Keratinocyte (primary cell): ENCODE measurements around the gene AZU1. TPM values are rescaled to one million over a fixed set of nuclear protein-coding genes. Genes with fewer than 3 reads are reported as not detected.

Experiments used
- DNase-seq: peaks from one replicate; pipeline ENCODE4 v3.0.0-alpha.2; 2011; ENCODE audit warnings: low read depth, missing footprints, low spot score
- FAIRE-seq: peaks from 2 replicates; lab custom pipeline; 2011; peaks lifted over from hg19 to GRCh38; lab: Jason Lieb, UNC
- H2AFZ ChIP-seq: 2 replicates; pipeline ENCODE4 v1.6.0; 2012; ENCODE audit warnings: low read length, control low read depth, inconsistent platforms; ENCODE audit not compliant: control insufficient read depth
- H3K27ac ChIP-seq: 2 replicates; pipeline ENCODE4 v1.5.1; 2011; ENCODE audit warnings: low read length; ENCODE audit not compliant: control insufficient read depth, insufficient read depth
- H3K27me3 ChIP-seq: 3 replicates; pipeline ENCODE4 v1.6.0; 2011; ENCODE audit warnings: low read length; ENCODE audit not compliant: control insufficient read depth, insufficient read depth; ENCODE audit errors: extremely low read depth
- H3K36me3 ChIP-seq, 2 experiments: 2 replicates in 1 of 2; 3 replicates in 1 of 2; pipeline ENCODE4 v1.5.1; 2011; ENCODE audit warnings: low read length in 2 of 2, mild to moderate bottlenecking in 1 of 2; ENCODE audit not compliant: control insufficient read depth in 2 of 2, insufficient read depth in 2 of 2; ENCODE audit errors: extremely low read depth in 1 of 2
- H3K4me1 ChIP-seq: 3 replicates; pipeline ENCODE4 v1.5.1; 2011; ENCODE audit warnings: low read length; ENCODE audit not compliant: control insufficient read depth, insufficient read depth; ENCODE audit errors: extremely low read depth
- H3K4me2 ChIP-seq: 3 replicates; pipeline ENCODE4 v1.6.0; 2011; ENCODE audit warnings: low read depth, low read length; ENCODE audit not compliant: control insufficient read depth, insufficient read depth; ENCODE audit errors: extremely low read depth
- H3K4me3 ChIP-seq, 3 experiments: fragments of 200-600 bp in 1 of 3; sonication (generic) in 1 of 3; 2 replicates in 2 of 3; 3 replicates in 1 of 3; pipeline ENCODE4 v1.5.1; 2011 to 2016; ENCODE audit warnings: low read length in 3 of 3, mild to moderate bottlenecking in 3 of 3, control low read depth in 2 of 3, inconsistent platforms in 1 of 3, low read depth in 1 of 3, mixed read lengths in 1 of 3, mixed run types in 1 of 3, moderate library complexity in 1 of 3; ENCODE audit not compliant: control insufficient read depth in 2 of 3, insufficient read depth in 2 of 3; ENCODE audit errors: extremely low read depth in 1 of 3
- H3K79me2 ChIP-seq: 2 replicates; pipeline ENCODE4 v1.6.0; 2012; ENCODE audit warnings: low read length; ENCODE audit not compliant: control insufficient read depth, insufficient read depth
- H3K9ac ChIP-seq: 3 replicates; pipeline ENCODE4 v1.6.0; 2011; ENCODE audit warnings: low read length; ENCODE audit not compliant: control insufficient read depth, insufficient read depth; ENCODE audit errors: extremely low read depth
- H3K9me1 ChIP-seq: 3 replicates; pipeline ENCODE4 v1.6.0; 2011; ENCODE audit warnings: low read length; ENCODE audit not compliant: control insufficient read depth, insufficient read depth; ENCODE audit errors: extremely low read depth
- H3K9me3 ChIP-seq: 2 replicates; pipeline ENCODE4 v1.5.1; 2012; ENCODE audit warnings: low read depth, low read length; ENCODE audit not compliant: control insufficient read depth
- H4K20me1 ChIP-seq: 3 replicates; pipeline ENCODE4 v1.6.0; 2011; ENCODE audit warnings: low read length; ENCODE audit not compliant: control insufficient read depth, insufficient read depth; ENCODE audit errors: extremely low read depth
- EZH2 ChIP-seq: IDR thresholded peaks from one replicate; pipeline ENCODE4 v1.6.1; 2012; ENCODE audit warnings: inconsistent platforms, mild to moderate bottlenecking, low read length, moderate library complexity
- dilution Hi-C: fragments of 300-500 bp; cut with MboI; formaldehyde crosslinking; loops from one replicate; pipeline ENCODE4 v1.7.0; 2020; ENCODE audit warnings: low sequenced_read_pairs; ENCODE audit not compliant: extremely low pct_ligation_motif_present
- polyA plus RNA-seq, 5 experiments: library from polyadenylated mRNA; depleted of rRNA in 3 of 5; stranded (reverse) in 3 of 5; stranded (forward) in 1 of 5; unstranded in 1 of 5; fragments of >200 nt; gene quantifications; 1 replicate in 1 of 5; 2 replicates in 3 of 5; 3 replicates in 1 of 5; pipeline versions ENCODE4 v1.2.1 to v1.2.3, GENCODE V29; 2011 to 2012; ENCODE audit warnings: missing spikeins in 2 of 5, low read depth in 1 of 5, low replicate concordance in 1 of 5
- TF ChIP-seq, protein P1 (sequence below), 3 experiments: IDR thresholded peaks in 1 of 3; conservative IDR thresholded peaks in 1 of 3; optimal IDR thresholded peaks in 1 of 3; 2 replicates in 2 of 3; 3 replicates in 1 of 3; pipeline versions ENCODE3 to v1.5.1; 2011; ENCODE audit warnings: low read length in 3 of 3, mild to moderate bottlenecking in 3 of 3, moderate library complexity in 2 of 3, control low read depth in 1 of 3, inconsistent platforms in 1 of 3; ENCODE audit not compliant: insufficient read depth in 2 of 3; ENCODE audit errors: extremely low read depth in 1 of 3

The AZU1 gene
- polyA plus RNA-seq, 1 donor (not counting 4 experiments of a cell fraction or from before 2014, with no cell fraction given), result not detected

DNA sequence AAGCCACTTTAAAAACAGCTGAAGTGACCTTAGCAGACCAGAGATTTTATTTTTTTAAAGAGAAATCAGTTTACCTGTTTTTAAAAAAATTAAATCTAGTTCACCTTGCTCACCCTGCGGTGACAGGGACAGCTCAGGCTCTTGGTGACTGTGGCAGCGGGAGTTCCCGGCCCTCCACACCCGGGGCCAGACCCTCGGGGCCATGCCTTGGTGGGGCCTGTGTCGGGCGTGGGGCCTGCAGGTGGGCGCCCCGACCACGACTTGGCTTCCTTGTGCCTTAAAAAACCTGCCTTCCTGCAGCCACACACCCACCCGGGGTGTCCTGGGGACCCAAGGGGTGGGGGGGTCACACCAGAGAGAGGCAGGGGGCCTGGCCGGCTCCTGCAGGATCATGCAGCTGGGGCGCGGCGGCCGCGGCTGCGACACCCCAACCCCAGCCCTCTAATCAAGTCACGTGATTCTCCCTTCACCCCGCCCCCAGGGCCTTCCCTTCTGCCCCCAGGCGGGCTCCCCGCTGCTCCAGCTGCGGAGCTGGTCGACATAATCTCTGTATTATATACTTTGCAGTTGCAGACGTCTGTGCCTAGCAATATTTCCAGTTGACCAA lies 16.7 kb upstream of the AZU1 start:
- H3K4me3 ChIP-seq, result no peak overlapping the region
- no peaks in the 10 kb centered on the region for H3K9me1 ChIP-seq
- H3K36me3 ChIP-seq, result peaks cover 21 to 37% of the 10 kb centered on the region in 2 experiments
- no peak for TF ChIP-seq EZH2
- TF ChIP-seq, protein P1, sequence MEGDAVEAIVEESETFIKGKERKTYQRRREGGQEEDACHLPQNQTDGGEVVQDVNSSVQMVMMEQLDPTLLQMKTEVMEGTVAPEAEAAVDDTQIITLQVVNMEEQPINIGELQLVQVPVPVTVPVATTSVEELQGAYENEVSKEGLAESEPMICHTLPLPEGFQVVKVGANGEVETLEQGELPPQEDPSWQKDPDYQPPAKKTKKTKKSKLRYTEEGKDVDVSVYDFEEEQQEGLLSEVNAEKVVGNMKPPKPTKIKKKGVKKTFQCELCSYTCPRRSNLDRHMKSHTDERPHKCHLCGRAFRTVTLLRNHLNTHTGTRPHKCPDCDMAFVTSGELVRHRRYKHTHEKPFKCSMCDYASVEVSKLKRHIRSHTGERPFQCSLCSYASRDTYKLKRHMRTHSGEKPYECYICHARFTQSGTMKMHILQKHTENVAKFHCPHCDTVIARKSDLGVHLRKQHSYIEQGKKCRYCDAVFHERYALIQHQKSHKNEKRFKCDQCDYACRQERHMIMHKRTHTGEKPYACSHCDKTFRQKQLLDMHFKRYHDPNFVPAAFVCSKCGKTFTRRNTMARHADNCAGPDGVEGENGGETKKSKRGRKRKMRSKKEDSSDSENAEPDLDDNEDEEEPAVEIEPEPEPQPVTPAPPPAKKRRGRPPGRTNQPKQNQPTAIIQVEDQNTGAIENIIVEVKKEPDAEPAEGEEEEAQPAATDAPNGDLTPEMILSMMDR (optimal IDR thresholded peaks at IDR 0.05 in 1 of 3, IDR thresholded peaks at IDR 0.05 in 1 of 3, conservative IDR thresholded peaks at IDR 0.05 in 1 of 3; ENCODE audit: extremely low read depth in 1 of 3, insufficient read depth in 2 of 3, low read length in 3 of 3), result no peak
- dilution Hi-C loops, result no loop called here
- DNase-seq, result no peak
- no peaks in the 10 kb centered on the region for H3K27me3 ChIP-seq
- peaks cover 35% of the 10 kb centered on the region for H4K20me1 ChIP-seq
- no peak overlapping the region for H3K4me2 ChIP-seq
- no peak overlapping the region for H3K27ac ChIP-seq
- no peaks in the 10 kb centered on the region for H3K4me1 ChIP-seq
- peaks cover 31% of the 10 kb centered on the region for H3K79me2 ChIP-seq
- no peak for FAIRE-seq
- no peak overlapping the region for H3K9ac ChIP-seq
- H2AFZ ChIP-seq, result no peak overlapping the region
- H3K9me3 ChIP-seq, result no peaks in the 10 kb centered on the region

- no peak for FAIRE-seq
- H3K9ac ChIP-seq, result no peak overlapping the region
- H3K79me2 ChIP-seq, result peaks cover 25% of the 10 kb centered on the region
- no peak for DNase-seq
- H3K4me2 ChIP-seq, result no peak overlapping the region
- no peak overlapping the region for H3K4me3 ChIP-seq
- dilution Hi-C loops, result no loop called here
- H2AFZ ChIP-seq, result no peak overlapping the region
- no peaks in the 10 kb centered on the region for H3K9me3 ChIP-seq
- no peak for TF ChIP-seq EZH2
- TF ChIP-seq, protein P1 (optimal IDR thresholded peaks at IDR 0.05 in 1 of 3, IDR thresholded peaks at IDR 0.05 in 1 of 3, conservative IDR thresholded peaks at IDR 0.05 in 1 of 3; ENCODE audit: extremely low read depth in 1 of 3, insufficient read depth in 2 of 3, low read length in 3 of 3), result no peak
- peaks cover 32% of the 10 kb centered on the region for H4K20me1 ChIP-seq
- no peaks in the 10 kb centered on the region for H3K4me1 ChIP-seq
- no peaks in the 10 kb centered on the region for H3K27me3 ChIP-seq
- H3K36me3 ChIP-seq, result peaks cover 21 to 31% of the 10 kb centered on the region in 2 experiments
- H3K27ac ChIP-seq, result no peak overlapping the region
- H3K9me1 ChIP-seq, result no peaks in the 10 kb centered on the region
Observed at GRCh38 chr19:811506-812048, 16.1 kb upstream of the AZU1 start.
